Calu3 (cell line): ENCODE data around the gene OR4K13. TPM values are rescaled to one million over a fixed set of nuclear protein-coding genes. Genes with fewer than 3 reads are reported as not detected.

Experiments used
- Bru-seq: library from RNA; stranded (reverse); fragments of 400-500 nt; gene quantifications from one replicate; lab custom pipeline; 2021; lab: Mats Ljungman, UMichigan
- BruChase-seq, 2 experiments: library from RNA; stranded (reverse); fragments of 400-500 nt; gene quantifications; one replicate each; lab custom pipeline; 2021; lab: Mats Ljungman, UMichigan
- BruUV-seq: library from RNA; stranded (reverse); fragments of 400-500 nt; replicated peaks from 2 replicates; lab custom pipeline; 2021; lab: Mats Ljungman, UMichigan
- CTCF ChIA-PET: fragments of 300-600 bp; sonication (Branson Sonifier 250); formaldehyde crosslinking; loops from one replicate; lab custom pipeline; 2022; ENCODE audit warnings: antibody characterized with exemption; lab: Charles Lee
- DNase-seq: peaks from one replicate; pipeline ENCODE4 v3.0.0; 2022
- H3K27ac Mint-ChIP-seq: one replicate; pipeline ENCODE4 v1.8.0; 2022; ENCODE audit warnings: mixed read lengths; ENCODE audit not compliant: unreplicated experiment
- H3K27me3 Mint-ChIP-seq: one replicate; pipeline ENCODE4 v1.8.0; 2022; ENCODE audit warnings: mixed read lengths; ENCODE audit not compliant: unreplicated experiment
- H3K36me3 Mint-ChIP-seq: one replicate; pipeline ENCODE4 v1.8.0; 2022; ENCODE audit warnings: mild to moderate bottlenecking, moderate library complexity, mixed read lengths; ENCODE audit not compliant: insufficient read depth, unreplicated experiment
- H3K4me1 Mint-ChIP-seq: one replicate; pipeline ENCODE4 v1.8.0; 2022; ENCODE audit warnings: mild to moderate bottlenecking, low read depth, mixed read lengths; ENCODE audit not compliant: unreplicated experiment
- H3K4me3 Mint-ChIP-seq: one replicate; pipeline ENCODE4 v1.8.0; 2022; ENCODE audit warnings: mild to moderate bottlenecking, low read depth, moderate library complexity, mixed read lengths; ENCODE audit not compliant: unreplicated experiment
- H3K9me3 Mint-ChIP-seq: one replicate; pipeline ENCODE4 v1.8.0; 2022; ENCODE audit warnings: low read depth, mixed read lengths; ENCODE audit not compliant: unreplicated experiment
- intact Hi-C: fragments of 100-400 bp; cut with micrococcal nuclease; formaldehyde crosslinking; loops from one replicate; pipeline ENCODE4 v1.10.0; 2022; ENCODE audit not compliant: unreplicated experiment
- long read RNA-seq: library from polyadenylated mRNA; stranded (forward); transcript quantifications from one replicate; pipeline ENCODE4 v2.0.0, GENCODE V29; 2022
- total RNA-seq: library from RNA; stranded (reverse); gene quantifications from 2 replicates; pipeline ENCODE4 v1.2.3, GENCODE V29; 2022
- TF ChIP-seq, protein P1 (sequence below): fragments of 200-600 bp; IDR thresholded peaks from one replicate; pipeline ENCODE4 v1.8.0; 2022; ENCODE audit warnings: antibody characterized with exemption; ENCODE audit not compliant: unreplicated experiment

OR4K13 gene, protein sequence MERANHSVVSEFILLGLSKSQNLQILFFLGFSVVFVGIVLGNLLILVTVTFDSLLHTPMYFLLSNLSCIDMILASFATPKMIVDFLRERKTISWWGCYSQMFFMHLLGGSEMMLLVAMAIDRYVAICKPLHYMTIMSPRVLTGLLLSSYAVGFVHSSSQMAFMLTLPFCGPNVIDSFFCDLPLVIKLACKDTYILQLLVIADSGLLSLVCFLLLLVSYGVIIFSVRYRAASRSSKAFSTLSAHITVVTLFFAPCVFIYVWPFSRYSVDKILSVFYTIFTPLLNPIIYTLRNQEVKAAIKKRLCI
- total RNA-seq: not detected in 2 replicates
- not detected for Bru-seq, nascent RNA
- not detected for BruChase-seq, experiment 1, labeled RNA remaining after a 6-hour chase
- not detected for BruChase-seq, experiment 2, labeled RNA remaining after a 2-hour chase
- long read RNA-seq: 0 reads

DNA sequence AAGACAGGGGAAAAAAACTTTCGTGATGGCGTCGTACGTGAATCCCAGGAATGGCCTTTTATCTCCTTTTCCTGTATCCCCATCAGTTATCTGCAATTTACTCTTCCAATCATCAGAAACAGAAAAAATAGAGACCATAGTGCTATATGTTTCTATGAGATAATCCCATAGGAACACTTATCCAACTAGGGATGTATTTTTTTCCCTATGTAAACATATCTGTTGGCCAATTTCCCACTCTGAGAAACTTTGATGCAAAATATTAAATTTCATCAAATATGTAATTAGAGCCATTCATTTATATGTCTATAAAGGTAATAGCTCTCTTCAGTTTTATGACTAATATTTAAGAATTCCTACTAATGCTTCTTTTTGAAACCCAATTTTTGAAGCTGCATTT lies at the start of gene OR4K13:
Gene OR4K13 (minus strand): TSS at position 101 of the 400 bp plus-strand sequence. CDS start 1,280 bp downstream, outside the sequence.
- no peaks in the 10 kb centered on the region for H3K27me3 Mint-ChIP-seq
- H3K27ac Mint-ChIP-seq: no peak within 1 kb of the TSS
- CTCF ChIA-PET: interaction anchor here (0.8 kb wide), 1 partner anchor 661 kb away, joined by 4 read pairs; no protein-coding TSS in a partner anchor
- no peaks in the 10 kb centered on the region for H3K36me3 Mint-ChIP-seq
- H3K4me3 Mint-ChIP-seq: no peak within 1 kb of the TSS
- no peak for DNase-seq
- intact Hi-C loops: no loop called here
- no peaks in the 10 kb centered on the region for H3K4me1 Mint-ChIP-seq
- TF ChIP-seq, protein P1, sequence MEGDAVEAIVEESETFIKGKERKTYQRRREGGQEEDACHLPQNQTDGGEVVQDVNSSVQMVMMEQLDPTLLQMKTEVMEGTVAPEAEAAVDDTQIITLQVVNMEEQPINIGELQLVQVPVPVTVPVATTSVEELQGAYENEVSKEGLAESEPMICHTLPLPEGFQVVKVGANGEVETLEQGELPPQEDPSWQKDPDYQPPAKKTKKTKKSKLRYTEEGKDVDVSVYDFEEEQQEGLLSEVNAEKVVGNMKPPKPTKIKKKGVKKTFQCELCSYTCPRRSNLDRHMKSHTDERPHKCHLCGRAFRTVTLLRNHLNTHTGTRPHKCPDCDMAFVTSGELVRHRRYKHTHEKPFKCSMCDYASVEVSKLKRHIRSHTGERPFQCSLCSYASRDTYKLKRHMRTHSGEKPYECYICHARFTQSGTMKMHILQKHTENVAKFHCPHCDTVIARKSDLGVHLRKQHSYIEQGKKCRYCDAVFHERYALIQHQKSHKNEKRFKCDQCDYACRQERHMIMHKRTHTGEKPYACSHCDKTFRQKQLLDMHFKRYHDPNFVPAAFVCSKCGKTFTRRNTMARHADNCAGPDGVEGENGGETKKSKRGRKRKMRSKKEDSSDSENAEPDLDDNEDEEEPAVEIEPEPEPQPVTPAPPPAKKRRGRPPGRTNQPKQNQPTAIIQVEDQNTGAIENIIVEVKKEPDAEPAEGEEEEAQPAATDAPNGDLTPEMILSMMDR: no peak
- H3K9me3 Mint-ChIP-seq: no peaks in the 10 kb centered on the region
- BruUV-seq: no TSS peak

DNA sequence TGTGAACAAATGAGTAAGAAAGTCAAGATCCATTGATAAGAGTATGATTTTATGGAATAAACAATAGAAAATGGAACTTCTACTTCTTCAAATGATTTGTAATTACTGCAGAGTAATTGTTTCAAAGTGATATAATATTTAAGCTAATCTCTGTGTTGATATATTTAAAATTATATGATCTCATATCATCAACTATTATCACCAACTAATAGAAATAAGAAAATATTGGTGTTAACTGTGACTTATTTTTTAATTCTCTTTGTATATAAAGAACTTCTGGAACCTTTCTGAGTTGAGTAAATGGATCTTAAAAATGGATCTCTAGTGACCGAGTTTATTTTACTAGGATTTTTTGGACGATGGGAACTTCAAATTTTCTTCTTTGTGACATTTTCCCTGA lies 23.9 kb upstream of the OR4K13 start, which contains the start of gene OR4L1:
Gene OR4L1 (plus strand): TSS at position 301 of the 400 bp plus-strand sequence. CDS start 0 bp downstream, at position 301.
- no peaks in the 10 kb centered on the region for H3K9me3 Mint-ChIP-seq

DNA sequence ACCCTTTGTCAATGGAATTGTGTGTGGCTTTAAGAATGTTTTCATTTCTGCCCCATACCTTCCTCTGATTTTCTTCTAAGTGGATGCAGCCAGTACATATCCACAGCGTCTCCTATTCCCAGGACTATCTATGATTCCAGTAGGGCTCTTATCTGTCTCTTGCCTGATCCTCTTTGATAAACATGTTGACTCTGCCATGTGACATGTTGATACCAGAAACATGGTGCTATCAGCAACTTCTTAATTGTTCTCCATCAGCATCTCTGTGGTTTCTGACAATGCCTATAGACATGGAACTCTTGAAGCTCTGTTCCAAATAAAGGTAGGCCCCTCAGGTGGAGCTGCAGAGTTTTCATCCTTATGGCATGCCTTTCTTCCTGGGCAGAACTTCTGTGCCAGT lies 12.4 kb upstream of the OR4K13 start:
- H3K4me3 Mint-ChIP-seq: no peak overlapping the region
- H3K4me1 Mint-ChIP-seq: no peaks in the 10 kb centered on the region
- CTCF ChIA-PET: no interaction called here
- H3K27ac Mint-ChIP-seq: no peak overlapping the region
- no peaks in the 10 kb centered on the region for H3K27me3 Mint-ChIP-seq
- H3K9me3 Mint-ChIP-seq: no peaks in the 10 kb centered on the region
- H3K36me3 Mint-ChIP-seq: no peaks in the 10 kb centered on the region
- intact Hi-C loops: no loop called here
- no peak for DNase-seq
- TF ChIP-seq, protein P1: no peak
- no TSS peak for BruUV-seq

More for the DNA sequence above, 23.9 kb upstream of the OR4K13 start, which contains the start of gene OR4L1:
- CTCF ChIA-PET: no interaction called here
- no peak within 1 kb of the TSS for H3K27ac Mint-ChIP-seq
- no peaks in the 10 kb centered on the region for H3K27me3 Mint-ChIP-seq
- no peaks in the 10 kb centered on the region for H3K36me3 Mint-ChIP-seq
- TF ChIP-seq, protein P1: no peak
- intact Hi-C loops: no loop called here
- H3K4me1 Mint-ChIP-seq: no peaks in the 10 kb centered on the region
- DNase-seq: no peak
- H3K4me3 Mint-ChIP-seq: no peak within 1 kb of the TSS
- no TSS peak for BruUV-seq

DNA sequence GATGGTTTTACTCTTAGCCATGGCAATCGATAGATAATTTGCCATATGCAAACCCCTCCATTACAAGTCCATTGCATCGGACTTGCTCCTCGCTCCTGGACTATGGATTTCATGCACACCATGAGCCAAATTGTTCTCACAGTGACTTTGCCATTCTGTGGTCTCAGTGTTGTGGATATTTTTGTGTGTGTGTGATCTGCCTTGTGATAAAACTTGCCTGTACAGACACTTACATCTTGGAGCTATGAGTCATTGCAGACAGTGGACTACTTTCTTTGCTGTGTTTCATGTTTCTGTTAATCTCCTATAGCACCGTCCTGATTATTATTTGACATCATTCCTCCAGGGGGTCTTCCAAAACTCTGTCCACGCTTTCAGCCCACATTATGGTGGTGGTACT lies 8.4 kb upstream of the OR4K13 start:
- no peak for DNase-seq
- no peaks in the 10 kb centered on the region for H3K27me3 Mint-ChIP-seq
- H3K27ac Mint-ChIP-seq: no peak overlapping the region
- intact Hi-C loops: no loop called here
- no TSS peak for BruUV-seq
- TF ChIP-seq, protein P1: no peak
- no peaks in the 10 kb centered on the region for H3K36me3 Mint-ChIP-seq
- no peaks in the 10 kb centered on the region for H3K9me3 Mint-ChIP-seq
- CTCF ChIA-PET: no interaction called here
- H3K4me3 Mint-ChIP-seq: no peak overlapping the region
- no peaks in the 10 kb centered on the region for H3K4me1 Mint-ChIP-seq
